H1 (cell line): ENCODE measurements around the gene MOB3B. TPM values are rescaled to one million over a fixed set of nuclear protein-coding genes. Genes with fewer than 3 reads are reported as not detected.

Experiments
- BCL11A ChIP-seq, 2 experiments: IDR thresholded peaks; one replicate each; pipeline ENCODE4 v1.6.1; 2011; ENCODE audit warnings: low read depth in 2 of 2, low read length in 2 of 2, mild to moderate bottlenecking in 2 of 2
- CBX8 ChIP-seq: fragments of 300-800, 300-1000 bp; sonication (generic); IDR thresholded peaks from 2 replicates; pipeline ENCODE4 v1.7.1; 2016; ENCODE audit warnings: low read depth, low read length, borderline replicate concordance
- CHD1 ChIP-seq: IDR thresholded peaks from 2 replicates; pipeline ENCODE4 v1.6.1; 2012; ENCODE audit warnings: low read depth, low read length, improper control_type of control experiment
- CHD2 ChIP-seq: IDR thresholded peaks from 2 replicates; pipeline ENCODE4 v1.6.1; 2012; ENCODE audit warnings: low read length, improper control_type of control experiment
- EZH2 ChIP-seq: fragments of 200-600 bp; sonication (generic); IDR thresholded peaks from 2 replicates; pipeline ENCODE4 v1.7.1; 2012; ENCODE audit warnings: low read depth, mild to moderate bottlenecking, moderate library complexity, low read length, inconsistent platforms; ENCODE audit not compliant: severe bottlenecking
- GTF2F1 ChIP-seq: IDR thresholded peaks from 2 replicates; pipeline ENCODE4 v1.6.1; 2012; ENCODE audit warnings: low read depth, low read length, improper control_type of control experiment, borderline replicate concordance
- JUND ChIP-seq: IDR thresholded peaks from 2 replicates; pipeline ENCODE4 v1.6.1; 2011; ENCODE audit warnings: mild to moderate bottlenecking, improper control_type of control experiment, low read length
- MAFK ChIP-seq: IDR thresholded peaks from 2 replicates; pipeline ENCODE4 v1.6.1; 2012; ENCODE audit warnings: low read depth, mild to moderate bottlenecking, improper control_type of control experiment, low read length
- RBBP5 ChIP-seq: IDR thresholded peaks from 2 replicates; pipeline ENCODE4 v1.7.1; 2012; ENCODE audit warnings: low read depth, mild to moderate bottlenecking, inconsistent platforms, low read length, moderate library complexity, borderline replicate concordance
- RNF2 ChIP-seq: fragments of 200-900, 300-1000 bp; sonication (generic); IDR thresholded peaks from 2 replicates; pipeline ENCODE4 v1.7.1; 2016; ENCODE audit warnings: borderline replicate concordance, low read depth, mild to moderate bottlenecking, antibody characterized with exemption, low read length; ENCODE audit not compliant: poor library complexity, severe bottlenecking; ENCODE audit errors: missing control alignments
- RXRA ChIP-seq: IDR thresholded peaks from 2 replicates; pipeline ENCODE4 v1.6.1; 2011; ENCODE audit warnings: low read depth, mild to moderate bottlenecking, low read length, moderate library complexity; ENCODE audit not compliant: insufficient read depth
- SAP30 ChIP-seq: fragments of 300-600 bp; sonication (generic); IDR thresholded peaks from 2 replicates; pipeline ENCODE4 v1.7.1; 2012; ENCODE audit warnings: low read length, moderate library complexity, mild to moderate bottlenecking, inconsistent platforms; ENCODE audit not compliant: insufficient read depth, insufficient replicate concordance
- SP2 ChIP-seq: IDR thresholded peaks from 2 replicates; pipeline ENCODE4 v1.6.1; 2012; ENCODE audit warnings: mild to moderate bottlenecking, low read length, inconsistent platforms
- SRF ChIP-seq: IDR thresholded peaks from 2 replicates; pipeline ENCODE4 v1.6.1; 2011; ENCODE audit warnings: mild to moderate bottlenecking, low read depth, low read length, moderate library complexity
- SUZ12 ChIP-seq: fragments of 200-600 bp; sonication (generic); IDR thresholded peaks from 2 replicates; pipeline ENCODE4 v1.6.1; 2012; ENCODE audit warnings: mild to moderate bottlenecking, inconsistent platforms, low read length, moderate library complexity, mixed read lengths
- TEAD4 ChIP-seq: IDR thresholded peaks from 2 replicates; pipeline ENCODE4 v1.6.1; 2012; ENCODE audit warnings: low read depth, low read length, inconsistent platforms, mixed read lengths
- YY1 ChIP-seq: IDR thresholded peaks from 2 replicates; pipeline ENCODE4 v1.6.1; 2011; ENCODE audit warnings: low read depth, mild to moderate bottlenecking, low read length
- ZNF274 ChIP-seq: IDR thresholded peaks from 2 replicates; pipeline ENCODE4 v1.7.0; 2012; ENCODE audit warnings: low read length, borderline replicate concordance; ENCODE audit errors: extremely low read depth
- polyA plus RNA-seq, 7 experiments: library from polyadenylated mRNA; depleted of rRNA in 3 of 7; stranded (reverse) in 5 of 7; unstranded in 2 of 7; fragments of >200 nt in 5 of 7; fragments of 200-250 nt in 2 of 7; gene quantifications; 1 replicate in 5 of 7; 2 replicates in 1 of 7; 4 replicates in 1 of 7; pipeline versions ENCODE4 v1.2.1 to v1.2.3, GENCODE V29; 2011 to 2013; ENCODE audit warnings: missing spikeins in 2 of 7, mixed read lengths in 2 of 7
- total RNA-seq: library from RNA; stranded (reverse); fragmentation: NEBNext Ultra II Directional; extraction: Animal tissue kit (Norgen Biotek cat#: 25700); gene quantifications from 2 replicates; pipeline ENCODE4 v1.2.1, GENCODE V29; 2021
- TF ChIP-seq, protein P1 (sequence below): IDR thresholded peaks from 2 replicates; pipeline ENCODE4 v1.6.1; 2011; ENCODE audit warnings: low read depth, mild to moderate bottlenecking, low read length; ENCODE audit not compliant: insufficient read depth
- TF ChIP-seq, protein P2 (sequence below): IDR thresholded peaks from 2 replicates; pipeline ENCODE4 v1.6.1; 2012; ENCODE audit warnings: inconsistent platforms
- TF ChIP-seq, protein P3 (sequence below): IDR thresholded peaks from 2 replicates; pipeline ENCODE4 v1.6.1; 2012; ENCODE audit warnings: low read length, inconsistent platforms

The MOB3B gene
- total and polyA plus RNA-seq, 2 of the 8 experiments (the other 6 are each of a cell fraction or from before 2014, with no cell fraction given) = 12.7 to 16.1 TPM

DNA sequence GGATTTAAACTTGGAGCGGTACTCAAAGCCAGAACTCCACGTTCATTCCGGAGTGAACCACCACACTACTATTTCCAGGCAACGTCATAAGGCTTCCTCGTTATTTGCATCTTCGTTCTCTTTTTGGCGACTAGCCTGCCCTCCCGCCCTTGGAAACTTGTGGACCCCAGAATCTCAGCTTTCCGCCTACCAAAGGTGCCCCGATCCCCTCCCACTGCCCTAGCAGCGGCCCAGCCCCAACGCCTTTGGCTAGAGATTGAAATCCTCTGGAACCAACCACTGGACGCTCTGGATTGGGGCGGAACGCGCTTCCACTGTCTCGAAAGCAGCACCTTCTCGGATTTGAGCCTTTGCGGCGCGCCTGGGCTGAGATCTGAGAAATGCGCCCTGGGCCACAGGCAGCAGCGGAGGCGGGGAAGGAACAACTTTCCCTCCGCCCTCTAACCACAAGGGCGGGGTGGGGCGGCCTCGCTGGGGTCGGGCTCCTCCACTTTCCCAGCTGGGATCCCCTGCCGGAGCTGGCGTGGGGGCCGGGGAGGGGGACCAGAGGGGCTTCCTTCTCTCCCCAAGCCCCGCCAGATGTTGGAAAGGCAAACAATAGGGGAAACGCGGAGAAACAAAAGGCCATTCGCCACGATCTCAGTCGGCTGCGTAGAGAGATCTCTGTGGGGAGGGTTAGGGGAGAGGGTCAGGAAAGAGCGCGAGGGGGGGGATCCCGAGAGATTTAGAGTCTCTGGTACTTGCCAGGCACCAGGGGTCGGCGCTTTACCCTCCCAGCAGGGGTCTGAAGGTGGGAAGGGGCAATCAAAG, 1.3 kb downstream of the MOB3B start (continued):
- no peak for TF ChIP-seq RXRA
- no peak for TF ChIP-seq SRF
- TF ChIP-seq TEAD4 = no peak; the same call in 1 of the 2 replicates
- TF ChIP-seq YY1 = no peak
- TF ChIP-seq BCL11A (IDR thresholded peaks at IDR 0.05; ENCODE audit: low read depth in 2 of 2, low read length in 2 of 2) = no peak
- TF ChIP-seq SUZ12 = no peak
- no peak for TF ChIP-seq MAFK
- no peak for TF ChIP-seq SAP30
- no peak for TF ChIP-seq SP2
- TF ChIP-seq GTF2F1 = no peak
- TF ChIP-seq RNF2 = no peak
- TF ChIP-seq, protein P1, sequence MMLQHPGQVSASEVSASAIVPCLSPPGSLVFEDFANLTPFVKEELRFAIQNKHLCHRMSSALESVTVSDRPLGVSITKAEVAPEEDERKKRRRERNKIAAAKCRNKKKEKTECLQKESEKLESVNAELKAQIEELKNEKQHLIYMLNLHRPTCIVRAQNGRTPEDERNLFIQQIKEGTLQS = no peak
- TF ChIP-seq, protein P2, sequence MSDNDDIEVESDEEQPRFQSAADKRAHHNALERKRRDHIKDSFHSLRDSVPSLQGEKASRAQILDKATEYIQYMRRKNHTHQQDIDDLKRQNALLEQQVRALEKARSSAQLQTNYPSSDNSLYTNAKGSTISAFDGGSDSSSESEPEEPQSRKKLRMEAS = peak; percentile 21; the same call in 1 of the 2 replicates
- TF ChIP-seq RBBP5 = no peak; the same call in 1 of the 2 replicates
- TF ChIP-seq EZH2 = peak; percentile 7
- TF ChIP-seq CBX8 = no peak
- no peak for TF ChIP-seq CHD1
- TF ChIP-seq, protein P3, sequence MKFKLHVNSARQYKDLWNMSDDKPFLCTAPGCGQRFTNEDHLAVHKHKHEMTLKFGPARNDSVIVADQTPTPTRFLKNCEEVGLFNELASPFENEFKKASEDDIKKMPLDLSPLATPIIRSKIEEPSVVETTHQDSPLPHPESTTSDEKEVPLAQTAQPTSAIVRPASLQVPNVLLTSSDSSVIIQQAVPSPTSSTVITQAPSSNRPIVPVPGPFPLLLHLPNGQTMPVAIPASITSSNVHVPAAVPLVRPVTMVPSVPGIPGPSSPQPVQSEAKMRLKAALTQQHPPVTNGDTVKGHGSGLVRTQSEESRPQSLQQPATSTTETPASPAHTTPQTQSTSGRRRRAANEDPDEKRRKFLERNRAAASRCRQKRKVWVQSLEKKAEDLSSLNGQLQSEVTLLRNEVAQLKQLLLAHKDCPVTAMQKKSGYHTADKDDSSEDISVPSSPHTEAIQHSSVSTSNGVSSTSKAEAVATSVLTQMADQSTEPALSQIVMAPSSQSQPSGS = 0 out of 2 replicates have a peak, but pooled peaks have one; percentile 12
- TF ChIP-seq JUND = no peak
- no peak for TF ChIP-seq ZNF274
- no peak for TF ChIP-seq CHD2
